Right hindlimb (tissue), 1 donor: ENCODE results near the gene ARHGAP28.

ENCODE experiments used
- DNase-seq: peaks from one replicate; pipeline ENCODE4 v3.0.0-alpha.2; 2018

The ARHGAP28 gene

GRCh38 chr18:6729247-6730091 lies at the start of gene ARHGAP28:
TSS of gene ARHGAP28 (plus strand) at chr18:6729716. CDS start at chr18:6729822, 106 bp downstream.
- peak; percentile 95 for DNase-seq

- DNase-seq: no peak
Measured at GRCh38 chr18:6681331-6681875, 48.1 kb upstream of the ARHGAP28 start.

- DNase-seq: no peak
Measured at GRCh38 chr18:6682437-6683111, 46.9 kb upstream of the ARHGAP28 start.

DNA sequence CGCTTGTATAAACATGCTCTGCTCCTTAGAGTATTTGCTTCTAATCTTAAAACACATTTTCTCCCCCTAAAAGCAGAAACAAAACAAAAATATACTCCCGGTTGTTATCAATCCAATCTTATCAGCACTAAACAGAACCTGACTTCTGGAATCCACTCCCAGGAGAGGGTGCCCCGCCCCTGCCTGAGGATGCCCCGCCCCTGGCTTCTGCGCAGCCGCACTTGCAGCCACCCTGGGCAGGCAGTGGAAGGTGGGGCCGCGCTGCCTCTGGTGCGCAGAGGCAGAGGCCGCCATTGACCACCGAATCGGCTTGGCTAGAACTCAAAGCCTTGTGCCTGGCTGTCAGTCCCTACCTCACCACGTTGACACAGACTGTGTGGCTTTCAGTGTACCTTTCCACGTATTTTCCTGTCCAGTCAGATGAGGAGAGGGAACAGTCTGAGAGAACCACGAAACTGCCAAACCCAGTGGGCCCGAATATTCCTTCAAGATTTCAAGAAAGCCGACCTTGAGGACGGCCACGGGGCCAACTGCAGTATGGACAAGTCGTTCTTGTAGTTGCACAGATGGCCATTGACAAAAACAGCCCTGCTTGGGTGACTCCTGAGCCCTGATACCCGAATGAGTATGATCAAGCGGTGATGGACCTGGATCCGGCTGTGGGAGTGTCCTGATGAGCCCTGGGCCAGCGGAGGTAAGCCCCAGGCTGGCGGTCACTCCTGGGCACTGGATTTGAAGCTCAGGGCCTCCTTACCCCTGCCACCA lies 46.2 kb upstream of the ARHGAP28 start:
- no peak for DNase-seq

- no peak for DNase-seq
Measured at GRCh38 chr18:6687676-6688075, 41.8 kb upstream of the ARHGAP28 start.

DNA sequence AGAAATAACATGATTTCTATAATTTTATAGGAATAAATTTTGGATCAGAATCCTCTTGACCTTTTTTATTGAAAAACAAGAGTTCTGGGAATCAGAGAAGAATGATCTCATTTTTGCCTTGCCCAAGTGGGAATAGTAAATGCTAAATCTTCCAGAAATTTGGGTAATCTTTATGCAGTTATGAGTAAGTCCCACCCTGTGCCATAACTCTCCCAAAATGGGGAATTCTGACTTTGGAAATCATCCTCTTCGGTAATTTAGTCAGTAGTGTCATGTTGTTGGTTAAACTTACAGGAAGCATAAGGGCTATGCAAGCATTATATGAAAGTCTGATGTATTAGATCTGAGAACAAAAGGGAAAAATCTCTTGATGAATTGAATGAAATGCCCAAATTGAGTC lies 20.6 kb upstream of the ARHGAP28 start:
- DNase-seq: no peak

- DNase-seq: no peak
Measured at GRCh38 chr18:6711467-6711866, 18.0 kb upstream of the ARHGAP28 start.

- no peak for DNase-seq
Measured at GRCh38 chr18:6712401-6712800, 17.1 kb upstream of the ARHGAP28 start.

GRCh38 chr18:6714010-6714409 lies 15.5 kb upstream of the ARHGAP28 start:
- no peak for DNase-seq

DNA sequence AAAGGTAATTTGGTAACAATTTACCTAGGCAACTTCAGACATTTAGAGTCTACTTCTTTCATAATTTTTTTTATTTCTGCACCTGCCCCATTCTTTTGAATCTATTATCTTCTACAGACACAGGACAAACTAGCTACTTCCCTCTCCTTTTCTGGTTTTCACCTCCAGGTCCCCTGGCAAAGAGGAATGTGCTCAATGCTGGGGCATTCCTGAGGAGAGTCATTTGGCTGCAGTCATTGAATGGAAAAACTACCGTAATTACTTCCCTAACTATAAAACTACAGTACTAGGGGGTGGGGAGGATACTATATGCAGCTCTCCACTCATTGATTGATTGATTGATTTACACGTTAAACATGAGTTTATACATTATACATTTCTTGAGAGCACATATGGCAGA lies 11.2 kb upstream of the ARHGAP28 start:
- no peak for DNase-seq

DNA sequence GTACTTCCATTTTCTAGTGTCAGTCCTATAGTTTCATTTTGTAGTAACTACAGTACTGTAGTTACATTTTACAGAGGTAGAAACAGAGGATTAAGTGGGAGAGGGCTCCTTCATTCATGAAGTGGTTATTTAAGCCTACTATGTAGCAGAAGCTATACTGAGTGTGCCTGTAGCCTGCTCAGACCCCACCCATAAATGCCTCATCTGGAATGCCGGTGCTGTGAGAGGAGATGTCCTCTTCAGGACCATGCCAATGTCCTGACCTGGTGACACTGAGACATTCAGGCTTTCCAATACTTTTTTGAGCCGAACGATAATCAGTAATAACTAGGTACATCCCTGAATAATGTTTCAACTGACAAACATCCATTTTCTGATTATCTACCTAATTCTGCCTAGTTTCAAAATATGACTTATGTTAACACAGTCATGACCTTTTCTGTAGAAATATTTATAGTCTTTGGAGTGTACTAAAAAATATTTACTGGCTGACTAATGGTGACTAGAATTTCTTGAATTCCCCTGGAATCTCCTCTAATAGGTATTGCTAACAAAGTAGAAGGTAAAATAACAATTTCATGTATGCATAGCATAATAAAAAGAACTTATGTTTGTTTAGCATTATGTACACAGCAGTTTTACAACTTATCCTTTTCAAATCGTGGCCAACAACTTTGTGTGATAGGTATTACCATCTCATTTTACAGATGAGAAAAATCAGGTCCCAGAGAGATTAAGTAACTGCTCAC lies 10.2 kb upstream of the ARHGAP28 start:
- no peak for DNase-seq

DNA sequence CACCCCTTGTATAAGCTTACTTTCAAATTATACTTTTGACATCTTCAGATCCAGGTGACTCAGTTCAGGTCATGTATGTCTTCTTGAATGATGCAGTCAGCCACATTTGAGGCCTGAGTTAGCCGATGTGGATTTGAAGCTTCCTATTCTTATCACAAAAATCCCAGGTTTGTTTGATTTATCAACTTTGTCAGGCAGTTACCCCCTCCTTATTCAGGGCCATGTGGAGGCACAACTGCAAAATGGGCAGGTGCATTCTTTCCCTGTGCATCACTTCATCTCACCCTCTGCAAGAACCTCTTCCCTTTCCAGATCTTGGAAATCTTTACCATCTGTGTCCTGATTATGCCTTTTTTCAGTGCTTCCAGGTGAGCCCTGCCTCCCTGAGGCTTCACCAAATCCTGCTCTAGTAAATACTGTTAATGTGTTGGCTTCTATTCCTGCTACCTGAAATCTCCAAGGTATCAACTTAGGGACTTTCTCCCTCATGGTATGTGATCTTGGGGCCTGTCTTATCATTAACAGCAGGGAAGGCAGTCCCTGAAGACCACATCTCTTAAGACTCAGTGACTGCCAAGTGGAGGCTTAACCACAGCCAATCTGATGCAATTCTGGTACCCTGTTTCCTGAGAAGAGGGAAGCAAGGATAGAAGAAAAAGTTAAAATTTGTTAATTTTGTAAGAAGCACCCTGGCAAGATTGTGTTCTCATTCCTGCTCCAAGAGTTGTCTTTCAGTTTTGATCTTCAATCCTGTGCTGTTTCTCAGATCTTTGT lies 9.4 kb upstream of the ARHGAP28 start:
- no peak for DNase-seq

- DNase-seq: no peak
Measured at GRCh38 chr18:6721755-6722154, 7.8 kb upstream of the ARHGAP28 start.

GRCh38 chr18:6722690-6723089 lies 6.8 kb upstream of the ARHGAP28 start:
- peak; percentile 55 for DNase-seq

GRCh38 chr18:6724331-6724730 lies 5.2 kb upstream of the ARHGAP28 start:
- DNase-seq: no peak

DNA sequence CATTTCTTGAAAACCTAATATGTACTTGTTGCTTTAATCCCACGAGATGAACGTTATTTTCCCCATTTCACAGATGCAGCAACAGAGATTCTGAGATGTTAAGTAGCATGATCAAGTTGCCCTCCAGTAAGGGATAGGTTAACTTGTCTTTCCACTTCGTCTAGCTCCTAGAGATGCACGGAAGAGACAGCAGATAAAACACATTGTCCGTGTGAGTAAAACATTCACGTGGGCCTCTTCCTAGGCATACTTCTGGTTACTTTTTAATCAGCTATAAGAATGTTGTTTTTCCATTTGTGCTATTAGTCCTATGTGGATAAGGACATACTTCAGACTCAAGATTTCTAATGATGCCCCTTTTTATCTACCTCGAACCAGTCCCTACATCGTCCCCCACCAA lies 1.2 kb upstream of the ARHGAP28 start:
- no peak for DNase-seq

DNA sequence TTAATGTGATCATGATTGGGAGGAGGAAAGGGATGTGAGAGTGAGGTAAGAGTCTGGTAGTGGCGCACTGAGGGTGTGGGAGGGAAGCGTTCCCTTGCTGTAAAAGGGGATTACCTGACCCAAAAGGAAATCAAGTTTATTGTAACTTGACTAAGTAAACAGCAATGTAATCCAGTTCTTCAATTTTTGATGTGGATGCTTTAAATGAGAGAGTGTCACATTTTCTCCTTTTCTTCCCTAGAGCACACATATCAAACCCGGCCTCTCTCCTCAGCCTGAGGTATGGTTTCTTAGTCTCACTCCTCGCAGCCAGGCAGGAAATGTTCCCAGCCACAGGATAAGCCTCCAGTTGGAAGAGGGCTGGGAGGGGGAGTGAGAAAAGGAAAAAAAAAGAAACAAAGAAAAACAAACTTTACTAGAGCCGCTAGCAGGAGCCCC lies 688 bp upstream of the ARHGAP28 start:
- no peak for DNase-seq

GRCh38 chr18:6730416-6731221 lies 1.1 kb downstream of the ARHGAP28 start:
- DNase-seq: no peak

DNA sequence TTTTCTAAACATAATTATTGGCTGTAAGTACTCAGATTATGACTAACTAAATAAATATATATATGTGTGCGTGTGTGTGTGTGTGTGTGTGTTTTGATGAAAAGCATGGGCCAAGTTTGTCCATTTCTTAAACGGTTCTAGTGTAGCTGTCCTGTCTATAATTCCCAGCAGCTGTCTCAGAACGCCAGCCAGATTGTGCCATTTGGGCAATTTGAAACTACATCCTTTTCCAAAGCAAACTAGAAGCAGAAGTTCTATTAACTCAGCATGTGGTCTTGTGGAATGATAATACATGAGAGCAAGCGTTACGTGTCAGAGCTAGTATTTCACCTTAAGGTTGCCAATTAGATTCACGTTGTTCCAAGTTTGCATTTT lies 1.7 kb downstream of the ARHGAP28 start:
- DNase-seq: peak; percentile 72

- no peak for DNase-seq
Measured at GRCh38 chr18:6732952-6733351, 3.4 kb downstream of the ARHGAP28 start.

- no peak for DNase-seq
Measured at GRCh38 chr18:6733758-6734157, 4.2 kb downstream of the ARHGAP28 start.
